Measurements from ENCODE around the gene PIK3C2A. TPM values are rescaled to one million over a fixed set of nuclear protein-coding genes. Genes with fewer than 3 reads are reported as not detected.

The PIK3C2A gene
- total and polyA plus RNA-seq, 4 donors, result 13.6 to 103 (median 39.0) TPM

GRCh38 chr11:17224727-17225126 lies 16.9 kb upstream of the PIK3C2A start:
- no peak for TF ChIP-seq CTCF (IDR thresholded peaks at IDR 0.05; ENCODE audit: control extremely low read depth, extremely low read depth)
- DNase-seq (peak in 1 of 3 donors; percentile 12), ATAC-seq (ENCODE audit: insufficient read depth, low FRiP score) (no peak)
- no peak overlapping the region for H3K4me3 ChIP-seq
- peaks cover 0 to 4% (median 0%) of the 10 kb centered on the region in 4 donors for H3K36me3 ChIP-seq (ENCODE audit: control insufficient read depth in 4 of 4, insufficient read depth in 4 of 4, low read length in 4 of 4)
- H3K9me3 ChIP-seq (ENCODE audit: control insufficient read depth in 4 of 4, insufficient read depth in 3 of 4, low read length in 3 of 4), result no peaks in the 10 kb centered on the region
- no peak overlapping the region for H3K9ac ChIP-seq (ENCODE audit: insufficient read depth in 1 of 2, low read length in 2 of 2)
- peak overlapping the region in 1 of 2 donors; percentile 53 for H3K27ac ChIP-seq (ENCODE audit: low read depth in 1 of 2, low read length in 1 of 2)
- no peaks in the 10 kb centered on the region for H3K27me3 ChIP-seq (ENCODE audit: control insufficient read depth in 3 of 3, insufficient read depth in 3 of 3, low read length in 2 of 3)
- 54 to 63% methylated on average over 2 of the region's 2 CpGs for WGBS, 2 donors
- H3K4me1 ChIP-seq (ENCODE audit: control insufficient read depth in 5 of 5, insufficient read depth in 5 of 5, low read length in 5 of 5), result peaks cover 0 to 2% (median 0%) of the 10 kb centered on the region in 5 donors

GRCh38 chr11:17221968-17222367 lies 14.2 kb upstream of the PIK3C2A start:
- peaks cover 0 to 2% (median 0%) of the 10 kb centered on the region in 5 donors for H3K4me1 ChIP-seq (ENCODE audit: control insufficient read depth in 5 of 5, insufficient read depth in 5 of 5, low read length in 5 of 5)
- DNase-seq (no peak), ATAC-seq (ENCODE audit: insufficient read depth, low FRiP score) (no peak)
- no peaks in the 10 kb centered on the region for H3K27me3 ChIP-seq (ENCODE audit: control insufficient read depth in 3 of 3, insufficient read depth in 3 of 3, low read length in 2 of 3)
- WGBS, 2 donors, result 47 to 82% methylated on average over 1 of the region's 1 CpG
- H3K36me3 ChIP-seq (ENCODE audit: control insufficient read depth in 4 of 4, insufficient read depth in 4 of 4, low read length in 4 of 4), result no peaks in the 10 kb centered on the region
- no peaks in the 10 kb centered on the region for H3K9me3 ChIP-seq (ENCODE audit: control insufficient read depth in 4 of 4, insufficient read depth in 3 of 4, low read length in 3 of 4)
- no peak overlapping the region for H3K9ac ChIP-seq (ENCODE audit: insufficient read depth in 1 of 2, low read length in 2 of 2)
- no peak overlapping the region for H3K4me3 ChIP-seq
- H3K27ac ChIP-seq (ENCODE audit: low read depth in 1 of 2, low read length in 1 of 2), result no peak overlapping the region
- no peak for TF ChIP-seq CTCF (IDR thresholded peaks at IDR 0.05; ENCODE audit: control extremely low read depth, extremely low read depth)

- Histone ChIP-seq H3K9me3 (ENCODE audit: control insufficient read depth in 4 of 4, insufficient read depth in 3 of 4, low read length in 3 of 4) (no peaks in the 10 kb centered on the region), H3K9ac (ENCODE audit: insufficient read depth in 1 of 2, low read length in 2 of 2) (no peak overlapping the region), H3K36me3 (ENCODE audit: control insufficient read depth in 4 of 4, insufficient read depth in 4 of 4, low read length in 4 of 4) (no peaks in the 10 kb centered on the region), H3K4me3 (no peak overlapping the region), H3K4me1 (ENCODE audit: control insufficient read depth in 5 of 5, insufficient read depth in 5 of 5, low read length in 5 of 5) (no peaks in the 10 kb centered on the region), H3K27ac (ENCODE audit: low read depth in 1 of 2, low read length in 1 of 2) (no peak overlapping the region), H3K27me3 (ENCODE audit: control insufficient read depth in 3 of 3, insufficient read depth in 3 of 3, low read length in 2 of 3) (no peaks in the 10 kb centered on the region)
- DNase-seq (no peak), ATAC-seq (ENCODE audit: insufficient read depth, low FRiP score) (no peak)
- TF ChIP-seq CTCF (IDR thresholded peaks at IDR 0.05; ENCODE audit: control extremely low read depth, extremely low read depth), result no peak
- 84 to 96% methylated on average over 2 of the region's 2 CpGs for WGBS, 2 donors
Observed at GRCh38 chr11:17219016-17219415, 11.2 kb upstream of the PIK3C2A start.

GRCh38 chr11:17218403-17218802 lies 10.6 kb upstream of the PIK3C2A start:
- H3K9ac ChIP-seq (ENCODE audit: insufficient read depth in 1 of 2, low read length in 2 of 2), result no peak overlapping the region
- DNase-seq, result no peak
- no peak for TF ChIP-seq CTCF (IDR thresholded peaks at IDR 0.05; ENCODE audit: control extremely low read depth, extremely low read depth)
- ATAC-seq (ENCODE audit: insufficient read depth, low FRiP score), result no peak
- no peaks in the 10 kb centered on the region for H3K36me3 ChIP-seq (ENCODE audit: control insufficient read depth in 4 of 4, insufficient read depth in 4 of 4, low read length in 4 of 4)
- H3K9me3 ChIP-seq (ENCODE audit: control insufficient read depth in 4 of 4, insufficient read depth in 3 of 4, low read length in 3 of 4), result no peaks in the 10 kb centered on the region
- H3K27me3 ChIP-seq (ENCODE audit: control insufficient read depth in 3 of 3, insufficient read depth in 3 of 3, low read length in 2 of 3), result no peaks in the 10 kb centered on the region
- H3K4me3 ChIP-seq, result no peak overlapping the region
- H3K4me1 ChIP-seq (ENCODE audit: control insufficient read depth in 5 of 5, insufficient read depth in 5 of 5, low read length in 5 of 5), result no peaks in the 10 kb centered on the region
- H3K27ac ChIP-seq (ENCODE audit: low read depth in 1 of 2, low read length in 1 of 2), result no peak overlapping the region

Data from lung (tissue), 12 donors.